ENCODE data around the gene RPL5.

The RPL5 gene

DNA sequence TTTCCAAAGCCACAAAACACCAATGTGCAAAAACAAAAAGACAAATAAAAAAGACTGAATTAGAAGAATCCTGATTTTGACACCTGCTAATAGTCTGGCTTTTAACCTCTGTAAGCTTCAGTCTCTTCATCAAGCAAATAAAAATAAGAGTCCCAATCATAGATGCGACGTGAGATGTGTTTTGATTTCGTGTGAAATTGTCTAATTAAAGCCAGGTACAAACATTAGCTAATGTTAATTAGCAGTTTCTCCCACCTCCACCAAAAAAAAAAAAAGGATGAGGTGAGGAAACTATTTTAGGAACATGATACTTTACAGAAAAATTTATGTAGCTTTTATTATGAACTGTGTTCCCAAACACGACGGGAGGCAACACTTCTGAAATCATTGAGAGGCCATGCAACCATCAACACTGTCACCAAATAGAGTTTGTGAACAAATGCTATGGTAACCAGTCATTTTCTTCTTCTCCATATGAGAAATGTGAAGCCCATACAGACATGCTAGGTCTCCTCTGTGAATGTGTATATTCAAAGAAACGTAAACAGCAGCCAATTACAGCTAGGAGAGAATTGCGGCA is 40.3 kb upstream of the RPL5 start:
- WGBS, 2 donors (ENCODE audit: extremely low coverage in 2 of 2, insufficient read length in 2 of 2, insufficient replicate concordance in 1 of 2), result no CpG with 5 or more reads among the region's 7 CpGs
- Histone ChIP-seq H2AK5ac (ENCODE audit: low read depth, low read length) (no peak overlapping the region), H2BK5ac (ENCODE audit: low read length) (no peak overlapping the region), H3K9me3 (replicated peaks in 1 of 2; ENCODE audit: control insufficient read depth in 2 of 2, insufficient read depth in 1 of 2, low read depth in 1 of 2, low read length in 2 of 2) (no peaks in the 10 kb centered on the region), H4K91ac (ENCODE audit: low read depth, low read length, poor library complexity) (no peak overlapping the region), H3K27me3 (ENCODE audit: control insufficient read depth in 3 of 3, insufficient read depth in 3 of 3, low read depth in 1 of 3, low read length in 3 of 3) (peaks cover 0 to 12% (median 0%) of the 10 kb centered on the region in 3 experiments), H4K8ac (ENCODE audit: low read depth, low read length) (no peak overlapping the region), H2BK12ac (ENCODE audit: low read length) (no peak overlapping the region), H3K4me3 (ENCODE audit: low read length in 2 of 2) (no peak overlapping the region), H3K23ac (ENCODE audit: low read depth, low read length, poor library complexity) (no peak overlapping the region), H3K27ac (replicated peaks; ENCODE audit: low read length) (no peak overlapping the region), H3K14ac (ENCODE audit: low read length) (no peak overlapping the region), H3K4me1 (ENCODE audit: control insufficient read depth in 2 of 2, insufficient read depth in 1 of 2, low read depth in 1 of 2, low read length in 2 of 2) (peaks cover 2% of the 10 kb centered on the region in 2 donors), H3K36me3 (replicated peaks in 1 of 2; ENCODE audit: control insufficient read depth in 2 of 2, insufficient read depth in 2 of 2, low read length in 2 of 2) (no peaks in the 10 kb centered on the region), H3K18ac (ENCODE audit: low read length) (no peak overlapping the region), H2BK15ac (ENCODE audit: low read length) (no peak overlapping the region), H2AFZ (ENCODE audit: low read length) (peak overlapping the region; percentile 53), H3K79me1 (ENCODE audit: low read depth, low read length) (no peaks in the 10 kb centered on the region), H2BK120ac (ENCODE audit: low read depth, low read length) (no peak overlapping the region), H3K9ac (ENCODE audit: low read depth, low read length, poor library complexity) (no peak overlapping the region), H3K4me2 (ENCODE audit: insufficient read depth, low read length, poor library complexity, severe bottlenecking) (no peak overlapping the region), H3K4ac (ENCODE audit: low read length) (no peak overlapping the region)
- no peak for DNase-seq (ENCODE audit: low spot score)

DNA sequence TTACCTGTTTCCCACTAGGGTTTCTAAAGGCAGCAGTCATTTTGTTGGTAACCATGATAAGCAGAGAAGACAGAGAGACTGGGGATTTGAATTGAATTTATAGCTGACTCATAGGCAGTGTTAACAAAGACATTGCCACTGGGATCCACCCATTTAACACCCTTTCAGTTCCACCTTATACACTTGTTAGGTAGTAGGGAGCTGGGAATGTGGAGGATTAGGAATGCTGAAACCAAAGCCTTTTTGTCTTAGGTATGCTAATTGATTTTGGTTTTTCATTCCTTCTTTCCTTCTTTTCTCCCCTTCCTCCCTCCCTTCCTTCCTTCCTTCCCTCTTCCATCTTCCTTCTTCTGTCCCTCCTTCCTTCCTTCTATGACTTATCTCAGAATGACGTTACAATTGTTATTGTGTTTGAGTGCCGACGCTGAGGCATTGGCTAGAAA is 39.5 kb upstream of the RPL5 start:
- H3K9me3 ChIP-seq (replicated peaks in 1 of 2; ENCODE audit: control insufficient read depth in 2 of 2, insufficient read depth in 1 of 2, low read depth in 1 of 2, low read length in 2 of 2), result no peaks in the 10 kb centered on the region
- no peak overlapping the region for H4K8ac ChIP-seq (ENCODE audit: low read depth, low read length)
- no peak overlapping the region for H3K23ac ChIP-seq (ENCODE audit: low read depth, low read length, poor library complexity)
- H2BK12ac ChIP-seq (ENCODE audit: low read length), result no peak overlapping the region
- H3K18ac ChIP-seq (ENCODE audit: low read length), result no peak overlapping the region
- DNase-seq (ENCODE audit: low spot score), result peak; percentile 24
- no peak overlapping the region for H3K27ac ChIP-seq (replicated peaks; ENCODE audit: low read length)
- H2AK5ac ChIP-seq (ENCODE audit: low read depth, low read length), result no peak overlapping the region
- no peak overlapping the region for H2BK15ac ChIP-seq (ENCODE audit: low read length)
- H2AFZ ChIP-seq (ENCODE audit: low read length), result no peak overlapping the region
- H3K14ac ChIP-seq (ENCODE audit: low read length), result no peak overlapping the region
- no peak overlapping the region for H2BK120ac ChIP-seq (ENCODE audit: low read depth, low read length)
- H4K91ac ChIP-seq (ENCODE audit: low read depth, low read length, poor library complexity), result no peak overlapping the region
- H3K27me3 ChIP-seq (ENCODE audit: control insufficient read depth in 3 of 3, insufficient read depth in 3 of 3, low read depth in 1 of 3, low read length in 3 of 3), result peaks cover 0 to 8% (median 0%) of the 10 kb centered on the region in 3 experiments
- H3K79me1 ChIP-seq (ENCODE audit: low read depth, low read length), result no peaks in the 10 kb centered on the region
- H3K4me3 ChIP-seq (ENCODE audit: low read length in 2 of 2), result no peak overlapping the region
- WGBS, 2 donors (ENCODE audit: extremely low coverage in 2 of 2, insufficient read length in 2 of 2, insufficient replicate concordance in 1 of 2), result no CpG with 5 or more reads among the region's 3 CpGs
- H3K4me1 ChIP-seq (ENCODE audit: control insufficient read depth in 2 of 2, insufficient read depth in 1 of 2, low read depth in 1 of 2, low read length in 2 of 2), result peaks cover 2% of the 10 kb centered on the region in 2 donors
- no peak overlapping the region for H2BK5ac ChIP-seq (ENCODE audit: low read length)
- no peak overlapping the region for H3K9ac ChIP-seq (ENCODE audit: low read depth, low read length, poor library complexity)
- H3K36me3 ChIP-seq (replicated peaks in 1 of 2; ENCODE audit: control insufficient read depth in 2 of 2, insufficient read depth in 2 of 2, low read length in 2 of 2), result no peaks in the 10 kb centered on the region
- H3K4me2 ChIP-seq (ENCODE audit: insufficient read depth, low read length, poor library complexity, severe bottlenecking), result no peak overlapping the region
- H3K4ac ChIP-seq (ENCODE audit: low read length), result no peak overlapping the region

DNA sequence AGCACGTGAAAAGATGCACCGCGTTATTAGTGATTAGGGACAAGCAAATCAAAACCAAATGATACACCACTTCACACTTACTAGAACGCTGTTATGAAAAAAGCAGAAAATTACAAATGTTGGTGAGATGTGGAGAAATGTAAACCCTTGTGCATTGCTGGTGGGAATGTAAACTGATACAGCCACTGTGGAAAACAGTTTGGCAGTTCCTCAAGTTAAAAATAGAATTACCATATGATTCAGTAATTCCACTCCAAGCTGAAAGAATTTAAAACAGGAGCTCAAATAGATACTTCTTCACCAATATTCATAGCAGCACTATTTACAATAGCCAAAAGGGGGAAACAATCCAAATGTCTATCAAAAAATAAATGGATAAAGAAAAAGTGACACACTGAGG is 36.7 kb upstream of the RPL5 start:
- Histone ChIP-seq H2BK12ac (ENCODE audit: low read length) (no peak overlapping the region), H3K14ac (ENCODE audit: low read length) (no peak overlapping the region), H3K4ac (ENCODE audit: low read length) (no peak overlapping the region), H2AFZ (ENCODE audit: low read length) (no peak overlapping the region), H2BK5ac (ENCODE audit: low read length) (no peak overlapping the region), H4K91ac (ENCODE audit: low read depth, low read length, poor library complexity) (no peak overlapping the region), H3K36me3 (replicated peaks in 1 of 2; ENCODE audit: control insufficient read depth in 2 of 2, insufficient read depth in 2 of 2, low read length in 2 of 2) (no peaks in the 10 kb centered on the region), H3K9ac (ENCODE audit: low read depth, low read length, poor library complexity) (no peak overlapping the region), H2AK5ac (ENCODE audit: low read depth, low read length) (no peak overlapping the region), H3K4me2 (ENCODE audit: insufficient read depth, low read length, poor library complexity, severe bottlenecking) (no peak overlapping the region), H3K4me3 (ENCODE audit: low read length in 2 of 2) (no peak overlapping the region), H3K18ac (ENCODE audit: low read length) (no peak overlapping the region), H2BK120ac (ENCODE audit: low read depth, low read length) (no peak overlapping the region), H3K4me1 (ENCODE audit: control insufficient read depth in 2 of 2, insufficient read depth in 1 of 2, low read depth in 1 of 2, low read length in 2 of 2) (peaks cover 2 to 4% of the 10 kb centered on the region in 2 donors), H3K27ac (replicated peaks; ENCODE audit: low read length) (no peak overlapping the region), H3K79me1 (ENCODE audit: low read depth, low read length) (no peaks in the 10 kb centered on the region), H4K8ac (ENCODE audit: low read depth, low read length) (no peak overlapping the region), H3K23ac (ENCODE audit: low read depth, low read length, poor library complexity) (no peak overlapping the region), H2BK15ac (ENCODE audit: low read length) (no peak overlapping the region), H3K27me3 (ENCODE audit: control insufficient read depth in 3 of 3, insufficient read depth in 3 of 3, low read depth in 1 of 3, low read length in 3 of 3) (peaks cover 0 to 8% (median 0%) of the 10 kb centered on the region in 3 experiments), H3K9me3 (replicated peaks in 1 of 2; ENCODE audit: control insufficient read depth in 2 of 2, insufficient read depth in 1 of 2, low read depth in 1 of 2, low read length in 2 of 2) (no peaks in the 10 kb centered on the region)
- no CpG with 5 or more reads among the region's 4 CpGs for WGBS, 2 donors (ENCODE audit: extremely low coverage in 2 of 2, insufficient read length in 2 of 2, insufficient replicate concordance in 1 of 2)
- DNase-seq (ENCODE audit: low spot score), result no peak

DNA sequence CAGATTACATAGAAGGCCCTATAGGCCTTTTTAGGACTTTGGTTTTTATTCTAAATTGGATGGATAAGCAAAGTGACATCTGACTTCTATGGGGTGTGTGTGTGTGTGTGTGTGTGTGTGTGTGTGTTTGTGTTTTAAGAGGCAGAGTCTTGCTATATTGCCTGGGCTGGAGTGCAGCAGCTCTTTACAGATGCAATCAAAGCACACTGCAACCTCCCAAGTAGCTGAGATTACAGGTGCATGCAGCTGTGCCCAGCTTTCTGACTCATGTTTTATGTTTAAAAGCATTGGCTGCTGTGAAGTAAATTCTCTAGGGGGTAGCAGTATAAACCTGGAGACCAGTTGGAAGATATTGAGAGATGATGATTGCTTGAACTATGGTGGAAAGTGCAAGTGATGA is 34.5 kb upstream of the RPL5 start:
- Histone ChIP-seq H2BK15ac (ENCODE audit: low read length) (no peak overlapping the region), H3K18ac (ENCODE audit: low read length) (no peak overlapping the region), H2AFZ (ENCODE audit: low read length) (no peak overlapping the region), H3K27me3 (ENCODE audit: control insufficient read depth in 3 of 3, insufficient read depth in 3 of 3, low read depth in 1 of 3, low read length in 3 of 3) (peaks cover 0 to 8% (median 0%) of the 10 kb centered on the region in 3 experiments), H3K4ac (ENCODE audit: low read length) (no peak overlapping the region), H2BK120ac (ENCODE audit: low read depth, low read length) (no peak overlapping the region), H3K27ac (replicated peaks; ENCODE audit: low read length) (no peak overlapping the region), H3K79me1 (ENCODE audit: low read depth, low read length) (no peaks in the 10 kb centered on the region), H2BK5ac (ENCODE audit: low read length) (no peak overlapping the region), H3K23ac (ENCODE audit: low read depth, low read length, poor library complexity) (no peak overlapping the region), H2AK5ac (ENCODE audit: low read depth, low read length) (no peak overlapping the region), H4K91ac (ENCODE audit: low read depth, low read length, poor library complexity) (no peak overlapping the region), H2BK12ac (ENCODE audit: low read length) (no peak overlapping the region), H4K8ac (ENCODE audit: low read depth, low read length) (no peak overlapping the region), H3K4me1 (ENCODE audit: control insufficient read depth in 2 of 2, insufficient read depth in 1 of 2, low read depth in 1 of 2, low read length in 2 of 2) (peaks cover 0 to 1% of the 10 kb centered on the region in 2 donors), H3K9ac (ENCODE audit: low read depth, low read length, poor library complexity) (no peak overlapping the region), H3K4me3 (ENCODE audit: low read length in 2 of 2) (no peak overlapping the region), H3K4me2 (ENCODE audit: insufficient read depth, low read length, poor library complexity, severe bottlenecking) (no peak overlapping the region), H3K36me3 (replicated peaks in 1 of 2; ENCODE audit: control insufficient read depth in 2 of 2, insufficient read depth in 2 of 2, low read length in 2 of 2) (no peaks in the 10 kb centered on the region), H3K14ac (ENCODE audit: low read length) (no peak overlapping the region), H3K9me3 (replicated peaks in 1 of 2; ENCODE audit: control insufficient read depth in 2 of 2, insufficient read depth in 1 of 2, low read depth in 1 of 2, low read length in 2 of 2) (no peaks in the 10 kb centered on the region)
- DNase-seq (ENCODE audit: low spot score), result no peak

Data from neuronal stem cell (in vitro differentiated cells).